ENCODE data around the gene SPNS3. TPM values are rescaled to one million over a fixed set of nuclear protein-coding genes. Genes with fewer than 3 reads are reported as not detected.

The SPNS3 gene
- polyA plus RNA-seq, 1 donor from 2014 or later, result not detected

DNA sequence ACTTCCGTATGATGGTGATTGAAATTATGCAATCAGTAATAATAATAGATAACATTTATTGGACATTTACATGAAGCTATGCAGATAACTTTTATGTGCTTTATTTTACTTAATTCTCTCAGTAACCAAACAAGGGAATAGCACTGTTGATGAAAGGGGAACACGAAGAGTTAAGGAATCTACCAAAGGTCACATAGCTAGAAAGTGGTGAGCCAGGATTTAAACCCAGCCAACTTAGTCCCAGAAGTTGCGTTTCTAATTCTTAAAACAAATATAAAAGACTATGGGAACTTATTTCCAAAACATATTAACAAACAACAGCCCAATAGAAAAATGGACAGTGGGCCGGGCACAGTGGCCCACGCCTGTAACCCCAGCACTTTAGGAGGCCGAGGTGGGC is 9.7 kb downstream of the SPNS3 start:
- no peak overlapping the region for H3K27ac ChIP-seq (ENCODE audit: low read length)
- H3K27me3 ChIP-seq (ENCODE audit: insufficient read depth, low read depth, low read length), result no peaks in the 10 kb centered on the region
- no peaks in the 10 kb centered on the region for H3K36me3 ChIP-seq (ENCODE audit: insufficient read depth, low read length)
- no peak overlapping the region for H2AFZ ChIP-seq (ENCODE audit: low read depth, low read length)
- TF ChIP-seq CTCF (IDR thresholded peaks at IDR 0.05; ENCODE audit: poor library complexity, severe bottlenecking), result no peak
- TF ChIP-seq REST (IDR thresholded peaks at IDR 0.05; ENCODE audit: borderline replicate concordance), result no peak
- no peak for TF ChIP-seq RAD21 (conservative IDR thresholded peaks at IDR 0.05)
- no peak for TF ChIP-seq EZH2 (IDR thresholded peaks at IDR 0.05; ENCODE audit: borderline replicate concordance, insufficient read depth, low read length, poor library complexity, severe bottlenecking)
- no peak for TF ChIP-seq POLR2AphosphoS5 (IDR thresholded peaks at IDR 0.05)
- no peak for TF ChIP-seq SMC3 (conservative IDR thresholded peaks at IDR 0.05; ENCODE audit: poor library complexity)
- TF ChIP-seq TAF1 (IDR thresholded peaks at IDR 0.05; ENCODE audit: low read depth), result no peak
- no peak for TF ChIP-seq EP300 (conservative IDR thresholded peaks at IDR 0.05; ENCODE audit: poor library complexity, severe bottlenecking)
- no peak for TF ChIP-seq MXI1 (conservative IDR thresholded peaks at IDR 0.05; ENCODE audit: poor library complexity, severe bottlenecking)
- no peak overlapping the region for H3K4me3 ChIP-seq (ENCODE audit: low read length)
- H3K9me3 ChIP-seq (ENCODE audit: low read length), result no peaks in the 10 kb centered on the region
- H4K20me1 ChIP-seq (ENCODE audit: insufficient read depth), result no peaks in the 10 kb centered on the region
- no peak overlapping the region for H3K9ac ChIP-seq (ENCODE audit: low read length)
- no peaks in the 10 kb centered on the region for H3K9me2 ChIP-seq (ENCODE audit: insufficient read depth, low read length)
- H3F3A ChIP-seq (ENCODE audit: insufficient read depth, low read length, poor library complexity, severe bottlenecking), result no peaks in the 10 kb centered on the region
- no peak overlapping the region for H3K4me2 ChIP-seq (ENCODE audit: low read length)
- no peaks in the 10 kb centered on the region for H3K79me2 ChIP-seq (replicated peaks; ENCODE audit: insufficient read depth, low read length)

GRCh38 chr17:4444782-4445473 is 11.2 kb downstream of the SPNS3 start:
- no peak overlapping the region for H3K9ac ChIP-seq (ENCODE audit: low read length)
- H3K4me2 ChIP-seq (ENCODE audit: low read length), result no peak overlapping the region
- no peaks in the 10 kb centered on the region for H3K27me3 ChIP-seq (ENCODE audit: insufficient read depth, low read depth, low read length)
- H4K20me1 ChIP-seq (ENCODE audit: insufficient read depth), result no peaks in the 10 kb centered on the region
- H3F3A ChIP-seq (ENCODE audit: insufficient read depth, low read length, poor library complexity, severe bottlenecking), result no peaks in the 10 kb centered on the region
- H3K9me3 ChIP-seq (ENCODE audit: low read length), result no peaks in the 10 kb centered on the region
- no peaks in the 10 kb centered on the region for H3K36me3 ChIP-seq (ENCODE audit: insufficient read depth, low read length)
- H3K4me3 ChIP-seq (ENCODE audit: low read length), result no peak overlapping the region
- H3K79me2 ChIP-seq (replicated peaks; ENCODE audit: insufficient read depth, low read length), result no peaks in the 10 kb centered on the region
- H2AFZ ChIP-seq (ENCODE audit: low read depth, low read length), result no peak overlapping the region
- H3K9me2 ChIP-seq (ENCODE audit: insufficient read depth, low read length), result no peaks in the 10 kb centered on the region
- no peak for TF ChIP-seq TAF1 (IDR thresholded peaks at IDR 0.05; ENCODE audit: low read depth)
- TF ChIP-seq CTCF (IDR thresholded peaks at IDR 0.05; ENCODE audit: poor library complexity, severe bottlenecking), result no peak
- no peak for TF ChIP-seq REST (IDR thresholded peaks at IDR 0.05; ENCODE audit: borderline replicate concordance)
- no peak for TF ChIP-seq EP300 (conservative IDR thresholded peaks at IDR 0.05; ENCODE audit: poor library complexity, severe bottlenecking)
- TF ChIP-seq MXI1 (conservative IDR thresholded peaks at IDR 0.05; ENCODE audit: poor library complexity, severe bottlenecking), result no peak
- TF ChIP-seq POLR2AphosphoS5 (IDR thresholded peaks at IDR 0.05), result no peak
- TF ChIP-seq EZH2 (IDR thresholded peaks at IDR 0.05; ENCODE audit: borderline replicate concordance, insufficient read depth, low read length, poor library complexity, severe bottlenecking), result no peak
- no peak for TF ChIP-seq SMC3 (conservative IDR thresholded peaks at IDR 0.05; ENCODE audit: poor library complexity)
- no peak for TF ChIP-seq RAD21 (conservative IDR thresholded peaks at IDR 0.05)
- no peak overlapping the region for H3K27ac ChIP-seq (ENCODE audit: low read length)
